Measurements from ENCODE around the gene MEPE. TPM values are rescaled to one million over a fixed set of nuclear protein-coding genes. Genes with fewer than 3 reads are reported as not detected.
"Not testable (repeated sequence)": the region's sequence is repeated elsewhere in the genome, so short reads cannot be mapped to it uniquely, and the experiment has no call there.

MEPE gene
- total RNA-seq, 1 donor from 2014 or later: not detected

DNA sequence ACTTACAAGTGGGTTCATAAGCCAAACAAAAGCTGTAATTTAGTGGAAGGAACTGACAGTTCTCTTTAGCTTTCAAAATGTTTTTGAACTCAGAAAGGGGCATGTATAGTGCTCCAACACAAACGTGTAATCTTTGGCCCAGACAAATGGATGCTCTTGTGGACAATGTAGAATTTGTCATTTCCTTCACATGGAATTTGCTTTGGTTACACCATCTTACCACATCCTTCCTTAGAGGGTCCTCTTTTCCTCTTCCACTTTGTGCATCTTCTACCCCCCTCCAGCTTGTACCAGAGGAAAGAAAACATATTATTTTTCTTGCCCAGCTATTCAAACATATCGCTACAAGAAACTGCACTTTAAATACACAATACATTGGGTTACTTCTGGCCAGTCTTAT, 42.4 kb downstream of the MEPE start:
- DNase-seq (ENCODE audit: low spot score): no peak
- intact Hi-C loops (cut with DNase I): no loop called here

DNA sequence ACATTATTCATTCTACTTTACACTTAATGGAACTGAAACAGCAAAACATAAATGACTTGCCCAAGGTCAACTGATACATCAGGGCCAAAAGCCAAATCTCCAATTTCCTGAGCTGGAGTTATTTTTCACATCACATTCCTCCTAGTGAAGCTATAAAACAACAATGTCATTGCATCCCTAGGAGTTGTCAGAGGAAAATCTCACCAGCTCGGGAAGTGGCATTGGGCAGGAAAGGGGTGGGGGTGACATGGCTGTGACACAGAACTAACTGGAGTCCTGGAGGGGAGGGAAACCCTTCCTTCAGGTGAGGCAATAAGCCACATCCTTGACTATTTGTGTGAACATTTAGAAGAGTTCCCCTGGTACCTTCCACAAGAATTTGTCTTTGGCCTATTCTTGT, 47.3 kb downstream of the MEPE start:
- intact Hi-C loops (cut with DNase I): no loop called here
- DNase-seq (ENCODE audit: low spot score): no peak

DNA sequence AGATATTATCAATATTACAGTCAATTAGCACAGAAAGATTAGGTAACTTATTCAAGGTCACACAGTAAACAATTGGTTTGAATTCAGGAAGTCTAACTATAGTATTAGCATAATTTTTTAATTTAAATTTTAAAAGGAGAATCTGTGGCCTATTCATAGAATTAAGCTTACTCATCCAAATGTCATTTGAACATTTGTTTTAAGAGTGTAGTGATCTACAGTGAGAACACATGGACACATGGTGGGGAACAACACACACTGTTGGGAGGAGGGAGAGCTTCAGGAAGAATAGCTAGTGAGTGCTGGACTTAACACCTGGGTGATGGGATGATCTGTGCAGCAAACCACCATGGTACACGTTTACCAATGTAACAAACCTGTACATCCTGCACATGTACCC, 48.3 kb downstream of the MEPE start:
- no peak for DNase-seq (ENCODE audit: low spot score)
- intact Hi-C loops (cut with DNase I): no loop called here

DNA sequence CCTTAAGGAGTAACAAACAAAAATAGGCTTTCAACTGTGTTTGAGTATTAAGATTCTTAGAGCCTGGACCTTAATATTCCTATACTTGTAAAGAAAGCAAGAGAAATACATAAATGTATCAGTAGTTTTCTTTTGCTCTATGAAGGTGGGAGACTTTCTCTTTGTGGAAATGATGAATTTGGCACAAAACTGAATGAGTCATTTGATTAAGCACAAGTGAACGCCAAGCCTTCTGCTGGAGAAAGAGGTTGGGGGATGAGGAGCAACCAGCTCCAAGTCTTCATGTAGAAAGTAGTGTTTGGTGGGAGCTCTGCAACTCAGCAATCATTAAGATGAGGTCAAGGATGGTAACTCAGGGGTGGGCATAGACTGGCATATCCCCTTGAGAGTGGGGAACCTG, 49.6 kb downstream of the MEPE start:
- DNase-seq (ENCODE audit: low spot score): no peak
- intact Hi-C loops (cut with DNase I): no loop called here

DNA sequence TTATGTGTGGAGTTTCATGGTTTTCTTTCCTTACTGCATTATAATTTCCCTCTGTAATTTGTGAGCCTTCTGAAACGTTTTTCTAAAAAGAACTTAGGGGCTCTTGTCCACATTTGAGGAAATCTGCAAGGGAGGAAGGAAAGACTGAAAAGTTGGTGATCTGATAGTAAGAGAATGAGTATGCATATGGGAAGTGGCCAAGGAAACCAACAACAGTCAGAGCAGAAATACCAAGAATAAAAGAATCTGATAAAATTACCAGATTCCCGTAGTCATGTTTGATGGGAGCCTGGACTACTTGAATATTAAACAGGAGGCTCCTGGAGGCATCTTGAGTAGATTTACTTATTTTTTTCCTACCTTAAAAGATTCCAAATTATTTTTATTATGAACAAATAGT, 50.1 kb downstream of the MEPE start:
- intact Hi-C loops (cut with DNase I): no loop called here
- DNase-seq (ENCODE audit: low spot score): no peak

DNA sequence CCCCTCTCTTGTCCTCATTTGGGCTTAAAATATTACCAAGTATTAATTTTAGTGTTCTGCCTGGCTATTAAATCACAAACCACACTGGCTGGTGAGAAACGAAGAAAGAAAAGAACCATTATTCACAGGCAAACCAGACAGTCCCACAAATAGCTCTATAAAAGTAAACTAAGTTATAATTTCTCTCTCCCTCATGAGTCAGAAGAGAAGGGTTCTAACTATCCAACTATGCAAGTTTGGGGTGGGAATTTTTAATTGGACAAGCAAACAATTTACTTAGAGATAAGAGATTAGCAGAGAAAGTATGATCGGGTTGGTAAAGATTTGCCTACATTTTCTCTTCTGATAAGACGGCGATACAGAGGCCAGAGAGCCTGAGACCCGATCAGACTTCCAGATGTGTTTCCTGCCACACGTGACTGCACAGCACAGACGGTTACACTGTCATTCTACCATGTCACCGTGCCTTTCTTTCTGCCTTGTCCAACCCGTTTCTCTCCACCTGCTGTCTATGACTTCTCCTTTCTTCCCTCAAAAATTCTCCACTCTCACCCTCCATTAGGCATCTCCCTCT, 52.3 kb downstream of the MEPE start:
- intact Hi-C loops (cut with DNase I): no loop called here
- DNase-seq (ENCODE audit: low spot score): no peak

DNA sequence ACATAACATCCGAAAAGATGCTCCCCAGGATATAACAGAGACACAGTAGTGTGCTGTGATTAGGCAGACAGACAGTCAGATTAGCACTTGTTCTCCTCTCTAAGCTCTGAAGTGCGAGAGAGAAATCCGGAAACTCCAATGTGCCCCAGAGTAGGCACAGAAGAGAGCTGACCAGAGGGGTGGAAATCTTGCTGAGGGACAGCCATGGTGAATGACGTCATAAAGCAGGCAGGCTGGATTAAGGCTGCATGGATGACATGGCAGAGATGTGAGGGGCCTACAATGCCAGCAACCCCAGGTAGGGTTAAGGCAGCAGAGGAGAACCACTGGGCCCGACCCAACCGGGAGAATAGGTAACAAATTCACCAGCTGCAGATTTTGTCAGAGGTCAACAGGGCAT, 53.3 kb downstream of the MEPE start:
- no peak for DNase-seq (ENCODE audit: low spot score)
- intact Hi-C loops (cut with DNase I): no loop called here

DNA sequence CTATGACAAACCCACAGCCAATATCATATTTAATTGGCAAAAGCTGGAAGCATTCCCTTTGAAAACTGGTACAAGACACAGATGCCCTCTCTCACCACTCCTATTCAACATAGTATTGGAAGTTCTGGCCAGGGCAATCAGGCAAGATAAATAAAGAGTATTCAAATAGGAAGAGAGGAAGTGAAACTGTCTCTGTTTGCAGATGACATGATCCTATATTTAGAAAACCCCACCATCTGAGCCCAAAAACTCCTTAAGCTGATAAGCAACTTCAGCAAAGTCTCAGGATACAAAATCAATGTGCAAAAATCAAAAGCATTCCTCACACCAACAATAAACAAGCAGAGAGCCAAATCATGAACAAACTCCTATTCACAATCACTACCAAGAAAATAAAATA, 58.0 kb downstream of the MEPE start:
- intact Hi-C loops (cut with DNase I); DNase-seq (ENCODE audit: low spot score): not testable (repeated sequence)

DNA sequence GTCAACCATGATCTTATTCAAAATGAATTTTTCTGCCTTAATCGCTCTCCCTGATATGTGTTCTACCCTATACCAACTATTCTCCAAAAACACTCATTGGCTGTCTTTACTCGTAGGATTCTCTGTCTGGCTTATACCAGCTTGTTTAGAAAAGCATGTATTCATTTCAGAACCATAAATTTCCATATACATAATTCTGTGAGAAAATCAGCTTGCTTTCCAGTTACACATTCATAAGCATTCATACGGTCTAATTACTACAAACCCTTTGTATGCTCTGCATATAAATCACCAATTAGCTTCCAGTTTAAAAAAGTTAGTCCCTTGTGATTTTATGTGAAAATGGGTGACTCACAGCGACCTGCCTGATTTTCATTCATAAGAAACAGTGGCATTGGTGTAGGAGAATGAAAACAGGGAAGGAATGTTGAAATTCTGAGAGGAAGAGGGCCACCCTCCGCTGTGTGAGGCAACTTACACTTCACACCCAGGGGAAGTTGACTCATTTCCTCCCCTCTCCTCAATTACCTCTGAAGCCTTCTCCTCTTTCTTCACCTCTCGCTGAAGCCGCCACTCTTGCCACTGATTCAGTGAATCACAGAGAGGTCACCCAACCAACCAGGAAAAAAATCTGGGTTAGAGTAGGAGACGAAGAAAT, 63.3 kb downstream of the MEPE start:
- peak; percentile 80 for DNase-seq (ENCODE audit: low spot score)
- intact Hi-C loops (cut with DNase I): no loop called here

Other genes with a start within 250 kb of the MEPE start
- not detected for gene DSPP, start 224.4 kb upstream of the MEPE start, total RNA-seq
- gene DMP1, start 182.7 kb upstream of the MEPE start, total RNA-seq: not detected
- not detected for gene IBSP, start 33.4 kb upstream of the MEPE start, total RNA-seq
- gene SPP1, start 142.7 kb downstream of the MEPE start, total RNA-seq: 20.9 TPM
- gene PKD2, start 174.7 kb downstream of the MEPE start, total RNA-seq: 25.1 TPM

All from cardiac septum (tissue), 1 donor.